ENCODE data around the gene EIF3K.

The EIF3K gene

DNA sequence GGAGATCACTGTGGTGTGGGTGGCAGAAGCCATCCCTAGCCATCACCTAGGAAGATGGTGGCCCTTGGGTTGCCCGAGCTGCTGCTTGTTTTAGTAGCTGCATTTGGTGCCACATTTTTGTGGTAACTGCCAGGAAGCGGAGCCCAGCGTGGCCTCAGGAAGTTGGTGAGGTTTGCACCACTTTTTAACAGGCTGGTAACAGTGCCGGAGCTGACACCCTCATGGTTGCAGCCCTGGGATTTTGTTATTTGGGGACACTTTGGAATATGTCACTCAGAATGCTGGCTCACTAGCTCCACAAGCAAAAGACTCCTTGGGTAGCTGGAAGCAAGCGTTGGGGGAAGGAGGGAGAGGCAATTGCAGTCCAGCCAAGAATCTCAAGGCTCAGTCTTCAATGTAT, 50.6 kb downstream of the EIF3K start:
- no peak for DNase-seq

DNA sequence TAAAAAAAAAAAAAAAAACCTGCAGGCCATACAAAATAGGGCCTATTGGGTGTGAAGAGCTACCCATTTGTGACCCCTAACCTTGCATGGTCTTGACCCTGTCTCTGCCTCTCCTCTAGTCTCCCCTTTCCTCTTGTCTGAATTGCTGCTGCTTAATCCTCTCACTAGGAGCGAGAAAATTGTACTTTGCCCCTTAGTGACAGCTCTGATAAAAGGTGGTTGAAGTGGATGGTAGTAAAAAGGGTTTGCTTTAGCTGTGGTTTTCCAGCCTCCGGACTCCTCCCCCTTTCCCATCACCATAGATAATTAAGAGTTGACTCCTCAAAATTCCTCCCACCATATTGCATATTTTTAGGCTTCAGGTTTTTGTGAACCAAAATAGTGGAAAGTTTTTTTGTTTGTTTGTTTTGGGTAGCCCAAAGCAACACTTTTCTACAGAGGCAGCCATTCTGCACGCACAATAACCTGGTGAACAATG, 52.0 kb downstream of the EIF3K start:
- DNase-seq = no peak

DNA sequence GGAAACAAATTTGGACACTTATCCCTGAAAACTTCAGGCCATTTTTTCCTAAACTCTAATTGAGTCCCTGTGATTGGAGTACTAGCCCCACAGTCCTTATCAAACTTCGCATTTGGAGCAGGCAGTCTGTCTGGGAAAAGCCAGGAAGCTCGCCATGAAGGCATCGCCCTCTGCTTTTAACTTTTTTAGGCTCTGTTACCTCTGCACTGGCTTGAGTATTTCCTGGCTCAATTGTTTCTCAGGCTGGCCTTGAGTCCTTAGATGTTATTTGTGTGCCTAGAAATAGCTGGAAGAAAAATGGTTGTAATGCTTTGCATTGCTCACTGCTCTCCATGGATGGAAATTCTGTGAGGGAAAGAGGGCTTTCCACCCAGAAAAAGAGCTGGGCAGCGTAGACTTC, 52.7 kb downstream of the EIF3K start:
- no peak for DNase-seq

GRCh38 chr19:38673030-38673429, 54.0 kb downstream of the EIF3K start:
- DNase-seq = no peak

GRCh38 chr19:38674388-38675171, 55.6 kb downstream of the EIF3K start:
- DNase-seq = no peak

- DNase-seq = no peak
These were observed 56.6 kb downstream of the EIF3K start for GRCh38 chr19:38675611-38676010.

GRCh38 chr19:38676023-38676877, 57.3 kb downstream of the EIF3K start:
- no peak for DNase-seq

- DNase-seq = no peak
These were observed 58.1 kb downstream of the EIF3K start for GRCh38 chr19:38676878-38677646.

GRCh38 chr19:38678217-38678890, 59.4 kb downstream of the EIF3K start:
- no peak for DNase-seq

DNA sequence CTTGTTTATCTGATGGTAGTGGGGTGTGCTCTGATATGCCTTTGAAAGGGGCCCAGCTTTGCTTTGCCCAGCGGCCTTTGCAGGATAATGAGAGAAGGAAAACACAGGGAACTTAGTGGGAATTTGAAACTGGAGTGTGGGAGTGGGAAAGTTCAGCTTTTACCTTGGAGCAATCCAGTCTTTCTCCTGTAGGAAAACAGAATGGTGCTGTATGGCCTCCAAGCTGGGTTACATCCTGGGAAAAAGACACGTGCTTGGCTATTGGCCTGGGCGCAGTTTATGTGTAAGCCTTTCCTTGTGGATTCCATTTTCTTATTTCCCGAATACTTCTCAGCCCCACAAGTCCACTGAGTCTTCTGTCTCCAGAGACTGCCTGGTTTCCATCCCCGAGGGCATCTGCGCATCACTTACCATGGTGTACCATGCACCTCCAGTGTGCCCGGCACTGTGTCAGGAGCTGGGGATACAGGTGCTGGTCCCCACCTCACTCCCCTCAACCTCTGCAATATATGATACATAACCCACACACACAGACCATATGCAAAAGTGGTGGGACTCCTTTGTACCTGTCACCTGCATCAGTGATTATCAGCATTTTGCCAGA, 60.0 kb downstream of the EIF3K start:
- no peak for DNase-seq

DNA sequence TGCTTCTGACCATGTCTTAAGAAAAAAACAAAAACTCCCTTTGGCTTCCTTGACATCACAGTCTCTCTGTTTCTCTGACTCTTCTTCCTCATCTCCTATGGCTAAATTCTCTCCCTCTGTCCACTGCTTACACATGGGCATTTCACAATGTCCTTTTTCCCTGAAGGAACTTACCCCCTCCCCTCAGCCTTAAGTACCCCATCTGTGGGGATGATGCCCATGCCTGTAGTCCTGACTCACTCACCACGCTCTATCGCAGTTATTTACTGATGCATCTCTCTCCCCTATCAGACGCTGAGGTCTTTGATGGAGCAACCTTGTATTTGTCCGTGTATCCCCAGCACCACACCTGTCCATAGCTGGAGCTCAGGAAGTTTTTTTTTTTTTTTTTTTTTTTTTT, 60.9 kb downstream of the EIF3K start:
- DNase-seq = no peak

DNA sequence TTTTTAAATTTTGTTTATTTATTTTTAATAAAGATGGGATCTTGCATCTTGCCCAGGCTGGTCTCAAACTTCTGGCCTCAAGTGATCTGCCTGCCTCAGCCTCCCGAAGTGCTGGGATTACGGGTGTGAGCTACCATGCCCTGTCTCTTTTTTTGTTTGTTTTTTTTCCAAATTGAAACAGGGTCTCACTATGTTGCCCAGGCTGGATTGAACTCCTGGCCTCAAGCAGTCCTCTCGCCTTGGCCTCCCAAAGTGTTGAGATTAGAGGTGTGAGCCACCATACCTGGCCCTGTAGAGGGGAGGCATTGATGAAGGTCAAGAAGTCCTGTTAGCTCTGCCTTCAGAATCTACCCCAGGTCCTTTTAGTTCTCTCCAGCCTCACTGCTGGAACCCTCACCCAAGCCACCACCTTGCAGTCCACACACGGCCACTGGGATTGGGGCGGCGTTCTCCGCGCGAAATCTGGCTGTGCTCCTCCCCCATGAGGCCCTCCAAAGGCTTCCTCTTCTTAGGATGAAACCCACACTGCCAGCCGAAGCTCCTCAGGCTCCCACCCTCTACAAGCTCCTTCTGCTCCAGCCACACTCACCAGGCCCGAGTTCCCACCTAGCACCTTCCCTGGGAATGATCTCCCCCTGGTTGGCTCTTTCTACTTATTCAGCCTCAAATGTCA, 63.3 kb downstream of the EIF3K start:
- DNase-seq = no peak

DNA sequence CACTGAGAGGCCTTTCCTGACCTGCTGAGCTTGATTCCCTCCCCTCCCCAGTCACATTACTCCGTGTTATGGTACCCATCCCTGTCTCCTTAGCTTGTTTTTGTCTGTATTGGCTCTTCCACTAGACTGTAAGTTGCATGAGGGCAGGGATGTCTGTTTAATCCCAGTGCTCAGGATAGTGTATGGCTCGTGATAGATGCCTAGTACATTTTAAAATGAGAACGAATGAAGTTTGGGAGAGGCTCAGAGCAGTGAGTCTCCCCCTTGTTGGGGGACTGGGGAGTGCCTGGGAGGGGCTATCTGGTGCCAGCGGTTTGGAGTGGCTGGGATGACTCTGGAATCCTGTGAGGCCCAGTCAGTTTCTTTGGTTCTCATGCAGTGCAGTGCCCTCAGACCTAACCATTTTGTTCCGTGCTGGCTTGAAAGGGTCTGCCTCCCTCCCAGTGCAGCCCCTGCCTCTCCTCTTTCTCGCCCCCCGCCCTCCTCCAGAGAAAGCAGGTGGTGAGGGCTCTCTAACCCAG, 63.9 kb downstream of the EIF3K start:
- DNase-seq = no peak

DNA sequence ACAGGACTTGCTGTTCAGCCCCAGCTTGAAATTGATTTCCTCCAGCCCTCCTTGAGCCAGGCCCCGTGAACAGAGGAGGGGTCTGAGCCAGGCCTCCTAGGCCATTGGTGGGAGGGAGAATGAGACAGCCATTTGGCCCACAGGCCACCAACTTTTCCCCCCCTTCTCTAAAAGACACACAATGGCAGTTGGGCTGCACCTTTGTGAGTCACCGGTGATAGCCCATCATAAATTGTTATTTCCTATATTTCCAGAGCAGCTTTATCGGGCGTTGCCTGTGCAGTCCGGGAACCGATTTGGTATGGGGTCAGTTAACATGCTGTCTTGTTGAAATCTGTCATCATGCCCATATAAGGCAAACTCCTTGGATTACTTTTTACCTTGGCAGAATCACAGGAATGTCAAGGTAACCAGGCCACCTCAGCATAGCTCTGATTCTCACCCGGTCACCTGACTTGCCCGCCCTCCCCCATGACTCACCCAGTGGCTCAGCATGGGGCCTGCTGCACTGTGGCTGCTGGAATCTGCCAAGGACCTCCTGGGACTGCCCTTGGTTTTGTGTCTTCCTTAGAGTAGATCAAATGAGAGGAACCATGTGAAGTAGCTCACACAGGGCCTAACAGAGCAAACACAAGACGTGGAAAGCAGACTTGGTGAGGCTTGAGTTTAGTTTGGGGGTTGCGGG, 64.5 kb downstream of the EIF3K start:
- peak; percentile 81 for DNase-seq

GRCh38 chr19:38684078-38684861, 65.3 kb downstream of the EIF3K start:
- DNase-seq = no peak

DNA sequence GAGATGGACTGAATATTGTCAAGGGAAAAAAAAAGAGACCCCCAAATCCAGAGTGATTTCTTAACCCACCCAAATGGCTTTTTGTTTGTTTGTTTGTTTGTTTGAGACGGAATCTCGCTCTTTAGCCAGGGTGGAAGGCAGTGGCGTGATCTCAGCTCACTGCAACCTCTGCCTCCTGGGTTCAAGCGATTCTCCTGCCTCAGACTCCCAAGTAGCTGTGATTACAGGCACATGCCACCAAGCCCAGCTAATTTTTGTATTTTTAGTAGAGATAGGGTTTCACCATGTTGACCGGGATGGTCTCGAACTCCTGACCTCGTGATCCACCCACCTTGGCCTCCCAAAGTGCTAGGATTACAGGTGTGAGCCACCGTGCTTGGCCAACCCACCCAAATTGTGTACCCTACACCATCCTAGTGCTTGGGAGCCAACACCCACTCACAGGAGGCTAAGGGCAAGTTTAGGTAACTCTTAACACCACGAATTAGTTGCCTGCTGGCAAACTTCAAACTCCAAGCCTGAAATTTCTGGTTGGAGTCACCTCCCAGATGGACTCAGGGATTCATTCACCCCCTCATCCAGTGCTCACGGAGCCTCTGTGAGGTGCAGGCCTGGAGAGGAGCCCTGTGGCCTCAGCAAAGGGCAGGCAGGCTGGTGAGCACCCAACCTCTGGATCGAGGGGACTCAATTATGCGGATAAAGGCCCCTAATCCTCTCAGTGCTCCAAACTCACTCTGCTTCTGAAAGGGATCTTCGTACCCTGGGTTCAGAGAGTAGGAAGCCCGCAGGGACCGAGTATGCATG, 66.1 kb downstream of the EIF3K start:
- no peak for DNase-seq

DNA sequence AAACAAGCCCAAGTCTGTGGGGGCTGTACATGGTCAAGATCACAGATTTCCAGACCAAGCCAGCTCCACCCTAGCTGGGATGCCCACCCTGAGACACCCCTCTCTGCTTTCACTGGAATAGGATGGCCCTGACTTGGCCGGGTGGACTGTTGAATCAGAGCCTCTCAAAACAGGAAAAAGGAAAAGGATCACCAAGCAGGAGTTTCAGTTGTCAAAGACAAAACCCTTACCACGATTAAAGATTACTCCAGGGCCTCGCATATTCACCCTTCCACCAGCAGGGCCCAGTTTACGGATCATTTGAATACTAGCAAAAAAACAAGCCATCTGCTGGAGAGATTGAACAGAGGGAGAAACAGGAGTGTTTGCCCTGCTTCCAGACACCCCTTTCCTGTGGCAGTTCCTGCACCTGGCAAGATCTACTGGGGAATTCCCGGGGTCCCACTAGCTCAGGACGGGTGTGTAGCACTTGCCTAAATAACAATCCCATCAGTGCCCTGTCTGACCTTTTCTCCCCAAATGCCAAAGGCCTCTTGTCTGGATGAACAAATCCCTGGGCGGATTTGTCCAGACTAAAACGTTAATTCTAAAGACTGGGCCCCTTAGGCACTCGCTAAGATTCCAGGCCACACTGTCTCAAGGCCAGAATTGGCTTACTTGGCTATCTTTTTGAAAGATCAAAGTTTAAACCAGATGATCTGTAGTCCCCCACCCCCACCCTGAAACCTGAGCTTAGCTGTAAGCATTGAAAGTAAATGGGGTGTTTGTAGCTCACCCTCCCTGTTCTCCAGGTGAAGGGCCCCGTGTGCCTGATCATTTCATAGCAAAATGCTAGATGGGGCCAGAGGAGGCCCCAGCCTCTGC, 66.9 kb downstream of the EIF3K start:
- no peak for DNase-seq

DNA sequence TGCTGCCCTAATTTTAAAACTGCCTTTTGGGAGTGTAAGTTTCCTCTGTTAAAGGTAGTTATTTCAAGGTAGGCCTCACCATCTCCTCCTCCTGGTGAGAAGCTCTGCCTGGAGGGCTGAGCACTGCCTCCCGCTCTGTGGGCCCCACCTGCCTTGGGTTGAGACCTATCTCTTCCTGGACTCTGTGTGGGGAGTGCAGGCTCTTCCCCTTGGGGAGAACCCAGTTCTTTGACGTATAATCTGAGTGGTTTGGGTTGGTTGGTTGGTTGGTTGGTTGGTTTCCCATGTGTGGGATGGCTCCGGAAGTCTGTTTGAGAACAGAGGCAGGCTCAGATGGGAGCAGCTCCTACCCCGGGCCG, 67.5 kb downstream of the EIF3K start:
- no peak for DNase-seq

Data from NCI-H2029 treated with DMSO at 0.1 percent for 48 hours (cell line).